IPS-15b (cell line): ENCODE data around the gene GKN2.

Source experiments
- H3K27me3 ChIP-seq: one replicate; pipeline ENCODE4 v1.6.1; 2013; ENCODE audit warnings: low read length; ENCODE audit not compliant: control insufficient read depth, insufficient read depth
- H3K36me3 ChIP-seq: one replicate; pipeline ENCODE4 v1.6.1; 2013; ENCODE audit warnings: low read length; ENCODE audit not compliant: control insufficient read depth, insufficient read depth
- H3K4me1 ChIP-seq: one replicate; pipeline ENCODE4 v1.6.1; 2013; ENCODE audit warnings: mild to moderate bottlenecking, low read length; ENCODE audit not compliant: control insufficient read depth, insufficient read depth
- H3K4me3 ChIP-seq: one replicate; pipeline ENCODE4 v1.5.1; 2013; ENCODE audit warnings: low read depth, low read length
- H3K9ac ChIP-seq: one replicate; pipeline ENCODE4 v1.6.1; 2013; ENCODE audit warnings: low read depth, mild to moderate bottlenecking, low read length
- H3K9me3 ChIP-seq: one replicate; pipeline ENCODE4 v1.6.1; 2013; ENCODE audit warnings: mild to moderate bottlenecking, low read length; ENCODE audit not compliant: control insufficient read depth, insufficient read depth

Gene GKN2

GRCh38 chr2:68952887-68953521, at the start of gene GKN2:
Gene GKN2 (minus strand): TSS chr2:68952893. CDS start chr2:68952861, 32 bp downstream.
- peaks cover 8% of the 10 kb centered on the region for H3K4me1 ChIP-seq
- no peaks in the 10 kb centered on the region for H3K9me3 ChIP-seq
- H3K4me3 ChIP-seq, result no peak within 1 kb of the TSS
- no peak within 1 kb of the TSS for H3K9ac ChIP-seq
- no peaks in the 10 kb centered on the region for H3K36me3 ChIP-seq
- H3K27me3 ChIP-seq, result peaks cover 7% of the 10 kb centered on the region

GRCh38 chr2:69001879-69002278, 49.2 kb upstream of the GKN2 start:
- H3K27me3 ChIP-seq, result no peaks in the 10 kb centered on the region
- H3K36me3 ChIP-seq, result no peaks in the 10 kb centered on the region
- H3K9ac ChIP-seq, result no peak overlapping the region
- no peaks in the 10 kb centered on the region for H3K4me1 ChIP-seq
- no peak overlapping the region for H3K4me3 ChIP-seq
- no peaks in the 10 kb centered on the region for H3K9me3 ChIP-seq

- H3K27me3 ChIP-seq, result no peaks in the 10 kb centered on the region
- no peak overlapping the region for H3K4me3 ChIP-seq
- H3K4me1 ChIP-seq, result no peaks in the 10 kb centered on the region
- H3K9ac ChIP-seq, result no peak overlapping the region
- H3K9me3 ChIP-seq, result no peaks in the 10 kb centered on the region
- no peaks in the 10 kb centered on the region for H3K36me3 ChIP-seq
Measured at GRCh38 chr2:68997401-68997800, 44.7 kb upstream of the GKN2 start.

GRCh38 chr2:68995916-68996315, 43.2 kb upstream of the GKN2 start:
- Histone ChIP-seq H3K27me3 (no peaks in the 10 kb centered on the region), H3K4me3 (no peak overlapping the region), H3K4me1 (no peaks in the 10 kb centered on the region), H3K9ac (no peak overlapping the region), H3K36me3 (no peaks in the 10 kb centered on the region), H3K9me3 (no peaks in the 10 kb centered on the region)

- Histone ChIP-seq H3K4me3 (no peak overlapping the region), H3K9ac (no peak overlapping the region), H3K4me1 (no peaks in the 10 kb centered on the region), H3K9me3 (no peaks in the 10 kb centered on the region), H3K27me3 (no peaks in the 10 kb centered on the region), H3K36me3 (no peaks in the 10 kb centered on the region)
Measured at GRCh38 chr2:68994864-68995263, 42.2 kb upstream of the GKN2 start.

GRCh38 chr2:68993660-68994059, 41.0 kb upstream of the GKN2 start:
- H3K9ac ChIP-seq, result no peak overlapping the region
- H3K27me3 ChIP-seq, result no peaks in the 10 kb centered on the region
- H3K4me3 ChIP-seq, result no peak overlapping the region
- no peaks in the 10 kb centered on the region for H3K9me3 ChIP-seq
- H3K4me1 ChIP-seq, result no peaks in the 10 kb centered on the region
- H3K36me3 ChIP-seq, result no peaks in the 10 kb centered on the region

GRCh38 chr2:68992933-68993332, 40.2 kb upstream of the GKN2 start:
- Histone ChIP-seq H3K4me1 (no peaks in the 10 kb centered on the region), H3K4me3 (no peak overlapping the region), H3K9me3 (no peaks in the 10 kb centered on the region), H3K36me3 (no peaks in the 10 kb centered on the region), H3K27me3 (no peaks in the 10 kb centered on the region), H3K9ac (no peak overlapping the region)

- no peaks in the 10 kb centered on the region for H3K36me3 ChIP-seq
- H3K9me3 ChIP-seq, result no peaks in the 10 kb centered on the region
- H3K4me1 ChIP-seq, result no peaks in the 10 kb centered on the region
- H3K4me3 ChIP-seq, result no peak overlapping the region
- no peaks in the 10 kb centered on the region for H3K27me3 ChIP-seq
- H3K9ac ChIP-seq, result no peak overlapping the region
Measured at GRCh38 chr2:68992341-68992740, 39.6 kb upstream of the GKN2 start.

GRCh38 chr2:68989035-68989434, 36.3 kb upstream of the GKN2 start:
- Histone ChIP-seq H3K27me3 (no peaks in the 10 kb centered on the region), H3K4me1 (no peaks in the 10 kb centered on the region), H3K36me3 (no peaks in the 10 kb centered on the region), H3K9me3 (no peaks in the 10 kb centered on the region), H3K4me3 (no peak overlapping the region), H3K9ac (no peak overlapping the region)

GRCh38 chr2:68987021-68987503, 34.4 kb upstream of the GKN2 start:
- H3K36me3 ChIP-seq, result no peaks in the 10 kb centered on the region
- no peak overlapping the region for H3K4me3 ChIP-seq
- H3K9ac ChIP-seq, result no peak overlapping the region
- no peaks in the 10 kb centered on the region for H3K9me3 ChIP-seq
- no peaks in the 10 kb centered on the region for H3K4me1 ChIP-seq
- H3K27me3 ChIP-seq, result no peaks in the 10 kb centered on the region

- Histone ChIP-seq H3K4me3 (no peak overlapping the region), H3K27me3 (no peaks in the 10 kb centered on the region), H3K9me3 (no peaks in the 10 kb centered on the region), H3K4me1 (no peaks in the 10 kb centered on the region), H3K36me3 (no peaks in the 10 kb centered on the region), H3K9ac (no peak overlapping the region)
Measured at GRCh38 chr2:68980956-68981355, 28.3 kb upstream of the GKN2 start.

- H3K9ac ChIP-seq, result no peak overlapping the region
- H3K27me3 ChIP-seq, result no peaks in the 10 kb centered on the region
Measured at GRCh38 chr2:68978098-68978497, 25.4 kb upstream of the GKN2 start.

More at GRCh38 chr2:68978098-68978497, 25.4 kb upstream of the GKN2 start:
- no peak overlapping the region for H3K4me3 ChIP-seq
- no peaks in the 10 kb centered on the region for H3K4me1 ChIP-seq
- H3K9me3 ChIP-seq, result no peaks in the 10 kb centered on the region
- no peaks in the 10 kb centered on the region for H3K36me3 ChIP-seq
